Right lobe of liver (tissue), 6 donors: Measurements from ENCODE around the gene HCRT. TPM values are rescaled to one million over a fixed set of nuclear protein-coding genes. Genes with fewer than 3 reads are reported as not detected.
A peak's percentile ranks its signal among the peaks of the same experiment; 100 is the strongest.
"Not testable (repeated sequence)": the region's sequence is repeated elsewhere in the genome, so short reads cannot be mapped to it uniquely, and the experiment has no call there.

Source experiments
- ATAC-seq, 4 donors: fragments of 200-7000 bp; cut with Tn5 transposase; one replicate each; pipeline ENCODE4 v1.9.1; 2020; ENCODE audit warnings: mild to moderate bottlenecking in 4 of 4, moderate library complexity in 4 of 4
- DNase-seq, 3 donors: peaks; one replicate each; pipeline ENCODE4 v3.0.0-alpha.2; 2020
- H3K27ac ChIP-seq, 3 donors: fragments of 200-600 bp; one replicate each; pipeline ENCODE4 v1.8.0; 2022
- H3K27me3 ChIP-seq, 2 donors: fragments of 200-600 bp; one replicate each; pipeline ENCODE4 v1.8.0; 2022
- H3K36me3 ChIP-seq, 4 donors: fragments of 200-600 bp; sonication (generic) in 1 of 4; one replicate each; pipeline versions ENCODE4 v1.5.1 to v1.8.0; 2017 to 2022; ENCODE audit warnings: control low read depth in 1 of 4
- H3K4me1 ChIP-seq, 4 donors: fragments of 200-600 bp; sonication (generic) in 1 of 4; one replicate each; pipeline versions ENCODE4 v1.5.1 to v1.8.0; 2017 to 2022; ENCODE audit warnings: control low read depth in 1 of 4
- H3K4me3 ChIP-seq, 3 donors: fragments of 200-600 bp; one replicate each; pipeline ENCODE4 v1.8.0; 2022
- H3K9me3 ChIP-seq, 4 donors: fragments of 200-600 bp; sonication (generic) in 1 of 4; one replicate each; pipeline versions ENCODE4 v1.5.1 to v1.8.0; 2017 to 2022; ENCODE audit warnings: control low read depth in 1 of 4
- POLR2A ChIP-seq: fragments of 450-650 bp; IDR thresholded peaks from one replicate; pipeline ENCODE4 v1.6.1; 2017; ENCODE audit warnings: antibody characterized with exemption, mild to moderate bottlenecking
- WGBS: methylation state at CpG from one replicate; pipeline ENCODE4 v1.1.6; 2018; ENCODE audit warnings: low coverage, low lambda C conversion rate; ENCODE audit not compliant: insufficient coverage; ENCODE audit errors: missing lambda C conversion rate; 5-methylcytosine and 5-hydroxymethylcytosine counted together
- intact Hi-C, 2 donors: fragments of 100-400 bp; cut with DNase I; formaldehyde crosslinking; loops; one replicate each; pipeline versions ENCODE4 v1.11.2 to v1.14.1; 2022
- total RNA-seq, 6 experiments: library from RNA; depleted of rRNA in 2 of 6; stranded (reverse); fragments of >200 nt in 2 of 6; fragmentation: NEBNext Ultra II Directional in 3 of 6; extraction: Animal tissue kit (Norgen Biotek cat#: 25700) in 3 of 6; gene quantifications; one replicate each; pipeline versions ENCODE4 v1.1.0 to v1.2.4, GENCODE V29; 2016 to 2023
- TF ChIP-seq, protein P1 (sequence below), 4 donors: fragments of 200-600 bp in 3 of 4; fragments of 450-650 bp in 1 of 4; IDR thresholded peaks; one replicate each; pipeline versions ENCODE4 v1.5.1 to v1.8.0; 2016 to 2022; ENCODE audit warnings: antibody characterized with exemption in 4 of 4, mild to moderate bottlenecking in 2 of 4
- donor health status: DM: no; HTN: yes; CAD: no.
- donor health status: DM: no; HTN: no; CAD: no.
- donor health status: DM: no; HTN: no; CAD: no.
- donor health status: DM: no; HTN: yes; CAD: no.
- donor health status: DM: no; HTN: yes; CAD: no.

Gene HCRT
- total RNA-seq, 6 experiments from 2014 or later, result not detected

DNA sequence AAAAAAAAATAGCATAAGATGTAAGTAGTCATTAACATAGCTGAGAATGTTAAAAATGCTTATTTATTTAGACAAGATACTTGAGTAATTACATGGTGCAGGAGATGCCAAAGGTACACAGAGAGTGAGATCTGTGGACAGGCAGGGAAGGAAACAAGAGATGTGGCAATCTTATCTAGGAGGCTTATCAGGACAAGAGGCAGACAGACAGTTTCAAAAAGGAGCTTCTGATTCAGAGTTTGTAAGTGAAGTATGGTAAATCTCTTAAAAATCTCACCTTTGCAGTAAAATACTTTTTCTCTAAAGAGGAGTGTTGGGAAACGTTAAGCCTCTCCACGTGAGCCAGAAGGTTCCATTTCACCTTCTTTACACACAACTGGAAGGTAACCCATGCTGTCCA lies 28.9 kb upstream of the HCRT start:
- no peak for TF ChIP-seq POLR2A
- TF ChIP-seq, protein P1, sequence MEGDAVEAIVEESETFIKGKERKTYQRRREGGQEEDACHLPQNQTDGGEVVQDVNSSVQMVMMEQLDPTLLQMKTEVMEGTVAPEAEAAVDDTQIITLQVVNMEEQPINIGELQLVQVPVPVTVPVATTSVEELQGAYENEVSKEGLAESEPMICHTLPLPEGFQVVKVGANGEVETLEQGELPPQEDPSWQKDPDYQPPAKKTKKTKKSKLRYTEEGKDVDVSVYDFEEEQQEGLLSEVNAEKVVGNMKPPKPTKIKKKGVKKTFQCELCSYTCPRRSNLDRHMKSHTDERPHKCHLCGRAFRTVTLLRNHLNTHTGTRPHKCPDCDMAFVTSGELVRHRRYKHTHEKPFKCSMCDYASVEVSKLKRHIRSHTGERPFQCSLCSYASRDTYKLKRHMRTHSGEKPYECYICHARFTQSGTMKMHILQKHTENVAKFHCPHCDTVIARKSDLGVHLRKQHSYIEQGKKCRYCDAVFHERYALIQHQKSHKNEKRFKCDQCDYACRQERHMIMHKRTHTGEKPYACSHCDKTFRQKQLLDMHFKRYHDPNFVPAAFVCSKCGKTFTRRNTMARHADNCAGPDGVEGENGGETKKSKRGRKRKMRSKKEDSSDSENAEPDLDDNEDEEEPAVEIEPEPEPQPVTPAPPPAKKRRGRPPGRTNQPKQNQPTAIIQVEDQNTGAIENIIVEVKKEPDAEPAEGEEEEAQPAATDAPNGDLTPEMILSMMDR (IDR thresholded peaks at IDR 0.05), result no peak
- H3K4me1 ChIP-seq, result no peaks in the 10 kb centered on the region
- no peaks in the 10 kb centered on the region for H3K9me3 ChIP-seq
- ATAC-seq (no peak), DNase-seq (no peak)
- intact Hi-C loops, result no loop called here
- 90% methylated on average over 2 of the region's 2 CpGs for WGBS
- H3K27ac ChIP-seq, result no peak overlapping the region
- no peaks in the 10 kb centered on the region for H3K27me3 ChIP-seq
- H3K4me3 ChIP-seq, result no peak overlapping the region
- peaks cover 0 to 62% (median 27%) of the 10 kb centered on the region in 4 donors for H3K36me3 ChIP-seq

DNA sequence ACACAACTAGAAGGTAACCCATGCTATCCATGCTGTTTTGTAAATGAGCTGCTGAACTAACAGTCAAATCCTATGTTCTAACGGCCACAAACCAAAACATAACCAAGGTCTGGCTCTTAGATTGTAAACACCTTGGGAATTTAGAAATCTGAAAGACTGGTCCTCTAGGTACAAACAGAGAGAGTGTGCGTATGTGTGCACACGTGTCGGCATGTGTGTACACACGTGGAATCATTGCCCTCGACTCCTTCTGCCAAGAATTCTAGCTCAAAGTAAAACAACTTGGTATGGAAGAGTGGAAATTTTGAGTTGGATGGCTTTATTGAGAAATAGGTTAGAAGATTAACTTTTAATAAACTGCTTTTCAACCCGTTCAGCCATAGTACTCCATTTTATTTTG lies 27.1 kb upstream of the HCRT start:
- ATAC-seq (peak in 3 of 4 donors; percentile 41 to 69 (median 68)), DNase-seq (no peak)
- WGBS, result 67% methylated on average over 7 of the region's 7 CpGs
- Histone ChIP-seq H3K27ac (no peak overlapping the region), H3K36me3 (peaks cover 0 to 58% (median 28%) of the 10 kb centered on the region in 4 donors), H3K4me1 (no peaks in the 10 kb centered on the region), H3K9me3 (no peaks in the 10 kb centered on the region), H3K4me3 (no peak overlapping the region), H3K27me3 (no peaks in the 10 kb centered on the region)
- TF ChIP-seq POLR2A, result no peak
- TF ChIP-seq, protein P1 (IDR thresholded peaks at IDR 0.05), result no peak
- intact Hi-C loops, result no loop called here

DNA sequence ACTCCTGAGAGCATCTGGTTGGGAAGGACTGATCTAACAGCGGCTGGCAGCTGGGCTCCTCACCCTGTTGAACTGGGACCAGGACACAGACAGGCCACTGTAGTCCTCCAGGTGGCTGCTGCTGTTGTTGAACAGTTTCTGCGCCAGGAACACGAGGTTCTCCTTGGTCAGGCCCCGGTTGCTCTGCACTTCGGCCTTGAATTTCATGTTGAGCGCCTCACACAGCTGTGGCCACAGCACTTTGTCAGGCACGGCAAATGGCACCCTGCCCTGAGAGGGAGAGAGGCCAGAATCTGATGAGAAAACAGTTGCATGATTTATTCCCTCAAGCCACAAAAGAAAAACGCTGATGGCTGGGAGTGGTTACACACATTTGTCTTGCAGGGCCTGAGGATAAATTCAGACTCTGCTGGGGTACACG lies 26.7 kb upstream of the HCRT start:
- DNase-seq (peak in 1 of 3 donors; percentile 81), ATAC-seq (peak; percentile 67 to 86 (median 74))
- H3K27me3 ChIP-seq, H3K27ac ChIP-seq, H3K4me3 ChIP-seq, H3K4me1 ChIP-seq, intact Hi-C loops, H3K9me3 ChIP-seq: not testable (repeated sequence)
- WGBS, result 36% methylated on average over 6 of the region's 9 CpGs
- H3K36me3 ChIP-seq, result peaks cover 0 to 58% (median 28%) of the 10 kb centered on the region in 4 donors

DNA sequence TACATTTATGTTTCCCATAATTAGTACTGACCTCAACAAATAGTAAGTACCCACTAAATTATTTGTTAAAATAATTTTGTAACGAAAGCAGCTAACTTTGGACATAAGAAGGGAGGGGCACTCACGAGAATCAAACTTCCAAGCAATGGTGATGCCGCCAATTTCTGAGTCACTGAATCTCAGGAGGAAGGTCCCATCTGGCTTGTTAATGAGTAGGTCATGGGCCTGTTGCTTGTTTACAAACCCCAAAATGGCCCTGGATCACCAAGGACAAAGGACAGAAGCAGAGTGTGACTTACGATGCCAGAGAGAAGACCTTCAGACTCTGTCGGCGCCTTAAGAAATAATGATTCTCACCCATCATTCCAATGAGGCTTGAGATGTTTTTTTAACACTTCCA lies 24.8 kb upstream of the HCRT start:
- WGBS, result 83% methylated on average over 2 of the region's 6 CpGs
- H3K36me3 ChIP-seq, result peaks cover 0 to 45% (median 27%) of the 10 kb centered on the region in 4 donors
- TF ChIP-seq POLR2A, result no peak
- TF ChIP-seq, protein P1 (IDR thresholded peaks at IDR 0.05), result no peak
- no peak overlapping the region for H3K4me3 ChIP-seq
- H3K27me3 ChIP-seq, result no peaks in the 10 kb centered on the region
- ATAC-seq (no peak), DNase-seq (no peak)
- H3K4me1 ChIP-seq, result no peaks in the 10 kb centered on the region
- intact Hi-C loops, result no loop called here
- no peak overlapping the region for H3K27ac ChIP-seq
- H3K9me3 ChIP-seq, result no peaks in the 10 kb centered on the region

DNA sequence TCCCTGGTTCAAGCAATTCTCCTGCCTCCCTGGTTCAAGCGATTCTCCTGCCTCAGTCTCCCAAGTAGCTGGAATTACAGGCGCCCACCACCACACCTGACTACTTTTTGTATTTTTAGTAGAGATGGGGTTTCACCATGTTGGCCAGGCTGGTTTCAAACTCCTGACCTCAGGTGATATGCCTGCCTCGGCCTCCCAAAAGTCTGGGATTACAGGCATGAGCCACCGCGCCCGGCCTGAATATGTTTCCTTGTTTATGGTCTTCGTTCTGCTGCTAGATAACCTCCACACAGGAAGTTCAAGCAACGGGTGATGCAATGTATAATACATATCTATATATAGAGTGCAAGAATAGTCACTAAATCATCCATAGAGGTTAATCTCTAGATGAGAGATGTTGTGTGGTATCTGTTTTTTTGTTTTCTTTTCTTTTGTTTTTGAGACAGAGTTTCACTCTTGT lies 20.9 kb upstream of the HCRT start:
- H3K4me3 ChIP-seq, intact Hi-C loops, H3K4me1 ChIP-seq, H3K27ac ChIP-seq, H3K27me3 ChIP-seq, DNase-seq, H3K9me3 ChIP-seq: not testable (repeated sequence)
- H3K36me3 ChIP-seq, result peaks cover 0 to 42% (median 23%) of the 10 kb centered on the region in 4 donors
- ATAC-seq, result peak in 3 of 4 donors; percentile 39 to 44 (median 40)
- 51% methylated on average over 8 of the region's 8 CpGs for WGBS

DNA sequence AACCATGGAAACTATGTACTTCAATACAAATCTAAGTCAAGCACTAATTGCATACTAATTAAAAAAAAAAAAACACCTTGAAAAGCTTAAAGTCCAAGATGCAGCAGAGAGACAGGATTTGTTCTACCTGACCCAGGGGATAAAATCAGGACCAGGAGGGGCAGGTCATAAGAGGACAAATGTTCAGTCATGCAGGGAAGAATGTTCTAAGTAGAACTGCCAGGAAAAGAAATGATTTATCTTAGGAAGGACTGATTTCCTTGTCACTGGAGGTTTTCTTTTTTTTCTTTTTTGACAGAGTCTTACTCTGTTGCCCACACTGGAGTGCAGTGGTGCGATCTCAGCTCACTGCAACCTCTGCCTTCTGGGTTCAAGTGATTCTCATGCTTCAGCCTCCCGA lies 18.1 kb upstream of the HCRT start:
- no peak for TF ChIP-seq POLR2A
- TF ChIP-seq, protein P1 (IDR thresholded peaks at IDR 0.05), result no peak
- no peak overlapping the region for H3K4me3 ChIP-seq
- 82% methylated on average over 2 of the region's 2 CpGs for WGBS
- no peaks in the 10 kb centered on the region for H3K9me3 ChIP-seq
- DNase-seq (no peak), ATAC-seq (no peak)
- H3K27ac ChIP-seq, result no peak overlapping the region
- intact Hi-C loops, result no loop called here
- H3K27me3 ChIP-seq, result no peaks in the 10 kb centered on the region
- peaks cover 0 to 15% (median 5%) of the 10 kb centered on the region in 4 donors for H3K4me1 ChIP-seq
- H3K36me3 ChIP-seq, result peaks cover 0 to 20% (median 7%) of the 10 kb centered on the region in 4 donors
